Endothelial cell of hepatic sinusoid (primary cell): ENCODE results near the gene CMTR1.

Experiments used
- in situ Hi-C: cut with HindIII; loops from 2 replicates; pipeline ENCODE4 v1.10.0; 2017; ENCODE audit warnings: low sequenced_read_pairs

CMTR1 gene

GRCh38 chr6:37511201-37511600 lies 78.2 kb downstream of the CMTR1 start:
- in situ Hi-C loops, result no loop called here

- in situ Hi-C loops, result no loop called here
These were observed 78.9 kb downstream of the CMTR1 start for GRCh38 chr6:37511910-37512399.

GRCh38 chr6:37512400-37513011 lies 79.5 kb downstream of the CMTR1 start:
- in situ Hi-C loops, result no loop called here

GRCh38 chr6:37513155-37513554 lies 80.1 kb downstream of the CMTR1 start:
- in situ Hi-C loops, result no loop called here

- in situ Hi-C loops, result no loop called here
These were observed 80.6 kb downstream of the CMTR1 start for GRCh38 chr6:37513576-37513975.

- in situ Hi-C loops, result no loop called here
These were observed 81.3 kb downstream of the CMTR1 start for GRCh38 chr6:37514321-37514771.

GRCh38 chr6:37514837-37515236 lies 81.8 kb downstream of the CMTR1 start:
- in situ Hi-C loops, result no loop called here

GRCh38 chr6:37515712-37516075 lies 82.7 kb downstream of the CMTR1 start:
- in situ Hi-C loops, result no loop called here

- in situ Hi-C loops, result no loop called here
These were observed 83.3 kb downstream of the CMTR1 start for GRCh38 chr6:37516076-37516919.

GRCh38 chr6:37516920-37517405 lies 83.9 kb downstream of the CMTR1 start:
- in situ Hi-C loops, result no loop called here

- in situ Hi-C loops, result no loop called here
These were observed 84.4 kb downstream of the CMTR1 start for GRCh38 chr6:37517411-37517812.

GRCh38 chr6:37518116-37518515 lies 85.1 kb downstream of the CMTR1 start:
- in situ Hi-C loops, result no loop called here

GRCh38 chr6:37519461-37519860 lies 86.4 kb downstream of the CMTR1 start:
- in situ Hi-C loops, result no loop called here

GRCh38 chr6:37520926-37521325 lies 87.9 kb downstream of the CMTR1 start:
- in situ Hi-C loops, result no loop called here

- in situ Hi-C loops, result no loop called here
These were observed 88.7 kb downstream of the CMTR1 start for GRCh38 chr6:37521674-37522073.

GRCh38 chr6:37522836-37523235 lies 89.8 kb downstream of the CMTR1 start:
- in situ Hi-C loops, result no loop called here

GRCh38 chr6:37523412-37523811 lies 90.4 kb downstream of the CMTR1 start:
- in situ Hi-C loops, result no loop called here

- in situ Hi-C loops, result no loop called here
These were observed 91.3 kb downstream of the CMTR1 start for GRCh38 chr6:37524025-37524969.

- in situ Hi-C loops, result loop anchor here (5.0 kb wide), 1 partner anchor 47 kb away; no protein-coding TSS in a partner anchor
These were observed 91.9 kb downstream of the CMTR1 start for GRCh38 chr6:37524970-37525318.

GRCh38 chr6:37525460-37526357 lies 92.7 kb downstream of the CMTR1 start:
- in situ Hi-C loops, result loop anchor here (5.0 kb wide), 1 partner anchor 47 kb away; no protein-coding TSS in a partner anchor
